Gastrocnemius medialis (tissue), 4 donors: ENCODE measurements around the gene FGFR3.

ENCODE experiments used
- CTCF ChIP-seq, 5 experiments: fragments of 450-650 bp in 3 of 5; fragments of 200-600 bp in 2 of 5; sonication (generic) in 2 of 5; IDR thresholded peaks in 4 of 5; conservative IDR thresholded peaks in 1 of 5; 1 replicate in 4 of 5; 2 replicates in 1 of 5; pipeline ENCODE4 v1.5.1; 2016 to 2019; ENCODE audit warnings: antibody characterized with exemption in 5 of 5, mild to moderate bottlenecking in 3 of 5, moderate library complexity in 3 of 5
- POLR2A ChIP-seq, 2 donors: fragments of 450-650 bp; IDR thresholded peaks; one replicate each; pipeline ENCODE4 v1.6.1; 2017; ENCODE audit warnings: antibody characterized with exemption in 2 of 2, mild to moderate bottlenecking in 2 of 2, moderate library complexity in 2 of 2

GRCh38 chr4:1783015-1783414 lies 10.1 kb upstream of the FGFR3 start:
- no peak for TF ChIP-seq CTCF (IDR thresholded peaks at IDR 0.05 in 4 of 5, conservative IDR thresholded peaks at IDR 0.05 in 1 of 5)
- no peak for TF ChIP-seq POLR2A (IDR thresholded peaks at IDR 0.05)
